H1 (cell line): Measurements from ENCODE around the gene PACSIN2. TPM values are rescaled to one million over a fixed set of nuclear protein-coding genes. Genes with fewer than 3 reads are reported as not detected.

ENCODE experiments used
- CTCF ChIA-PET: fragments of 300-600 bp; sonication (Branson Sonifier 250); formaldehyde crosslinking; loops from one replicate; lab custom pipeline; 2021; ENCODE audit not compliant: partially characterized antibody; lab: Charles Lee
- POLR2A ChIA-PET: fragments of 300-600 bp; sonication (Branson Sonifier 250); formaldehyde crosslinking; loops from one replicate; lab custom pipeline; 2021; ENCODE audit warnings: inconsistent platforms; ENCODE audit not compliant: partially characterized antibody; lab: Charles Lee
- DNase-seq, 2 experiments: peaks; one replicate each; pipeline versions ENCODE4 v3.0.0 to v3.0.0-alpha.2; 2010 to 2022; ENCODE audit warnings: low spot score in 2 of 2, low read depth in 1 of 2, mixed read lengths in 1 of 2
- FAIRE-seq: peaks from 2 replicates; lab custom pipeline; 2011; peaks lifted over from hg19 to GRCh38; lab: Jason Lieb, UNC
- H2AFZ ChIP-seq: 2 replicates; pipeline ENCODE4 v1.8.1; 2012; ENCODE audit warnings: low read length, inconsistent platforms
- H2AK5ac ChIP-seq: 2 replicates; pipeline ENCODE4 v1.6.1; 2013; ENCODE audit warnings: low read depth, low read length
- H2BK120ac ChIP-seq: replicated peaks from 2 replicates; pipeline ENCODE3; 2013; ENCODE audit warnings: low read depth, low read length, inconsistent platforms
- H2BK12ac ChIP-seq: 2 replicates; pipeline ENCODE4 v1.6.1; 2013; ENCODE audit warnings: low read depth, low read length
- H2BK15ac ChIP-seq: 2 replicates; pipeline ENCODE4 v1.6.1; 2013; ENCODE audit warnings: low read length
- H2BK20ac ChIP-seq: 2 replicates; pipeline ENCODE4 v1.6.1; 2013; ENCODE audit warnings: low read length
- H2BK5ac ChIP-seq: 2 replicates; pipeline ENCODE4 v1.6.1; 2013; ENCODE audit warnings: low read depth, low read length
- H3K14ac ChIP-seq: 2 replicates; pipeline ENCODE4 v1.6.1; 2013; ENCODE audit warnings: inconsistent platforms; ENCODE audit not compliant: insufficient read length
- H3K18ac ChIP-seq: 2 replicates; pipeline ENCODE4 v1.6.1; 2013; ENCODE audit warnings: low read length; ENCODE audit errors: extremely low read depth
- H3K23ac ChIP-seq: 2 replicates; pipeline ENCODE4 v1.6.1; 2013; ENCODE audit warnings: inconsistent platforms; ENCODE audit not compliant: insufficient read length
- H3K23me2 ChIP-seq: 2 replicates; pipeline ENCODE4 v1.6.1; 2013; ENCODE audit warnings: low read depth, low read length
- H3K27ac ChIP-seq: 2 replicates; pipeline ENCODE4 v1.6.1; 2011; ENCODE audit warnings: low read depth, low read length, inconsistent platforms
- H3K27me3 ChIP-seq, 4 experiments: replicated peaks in 1 of 4; 1 replicate in 1 of 4; 2 replicates in 3 of 4; pipeline versions ENCODE4 v1.6.1 to v1.8.1; 2011 to 2013; ENCODE audit warnings: low read length in 3 of 4, mild to moderate bottlenecking in 3 of 4, inconsistent platforms in 2 of 4, mixed read lengths in 2 of 4, moderate library complexity in 1 of 4; ENCODE audit not compliant: control insufficient read depth in 3 of 4, insufficient read depth in 3 of 4; ENCODE audit errors: extremely low read depth in 1 of 4
- H3K36me3 ChIP-seq, 4 experiments: 2 replicates each; pipeline versions ENCODE4 v1.6.1 to v1.8.1; 2011 to 2013; ENCODE audit warnings: mild to moderate bottlenecking in 4 of 4, low read length in 3 of 4, moderate library complexity in 2 of 4, control low read depth in 1 of 4, inconsistent platforms in 1 of 4; ENCODE audit not compliant: insufficient read depth in 4 of 4, control insufficient read depth in 2 of 4
- H3K4ac ChIP-seq: replicated peaks from 2 replicates; pipeline ENCODE3; 2013; ENCODE audit warnings: low read length, low read depth, mixed read lengths, inconsistent platforms; ENCODE audit not compliant: insufficient read length
- H3K4me1 ChIP-seq, 4 experiments: replicated peaks in 1 of 4; 1 replicate in 1 of 4; 2 replicates in 3 of 4; pipeline versions ENCODE4 v1.6.1 to v1.8.1; 2011 to 2013; ENCODE audit warnings: low read length in 3 of 4, inconsistent platforms in 2 of 4, mixed read lengths in 1 of 4; ENCODE audit not compliant: insufficient read depth in 4 of 4, control insufficient read depth in 3 of 4
- H3K4me2 ChIP-seq, 2 experiments: 2 replicates each; pipeline versions ENCODE4 v1.6.1 to v1.8.1; 2011 to 2013; ENCODE audit warnings: low read depth in 2 of 2, low read length in 2 of 2, control low read depth in 1 of 2, inconsistent platforms in 1 of 2, mild to moderate bottlenecking in 1 of 2; ENCODE audit not compliant: insufficient read depth in 1 of 2
- H3K4me3 ChIP-seq, 4 experiments: fragments of 200-600, 300-600 bp in 1 of 4; sonication (generic), shearing (Covaris generic), sonication (Bioruptor Twin) in 1 of 4; 2 replicates each; pipeline versions ENCODE4 v1.5.1 to v1.8.1; 2011 to 2016; ENCODE audit warnings: low read length in 4 of 4, low read depth in 3 of 4, control low read depth in 2 of 4, inconsistent platforms in 2 of 4, mild to moderate bottlenecking in 2 of 4, mixed read lengths in 1 of 4, moderate library complexity in 1 of 4; ENCODE audit not compliant: insufficient read depth in 2 of 4; ENCODE audit errors: extremely low read depth in 1 of 4
- H3K56ac ChIP-seq: replicated peaks from 2 replicates; pipeline ENCODE3; 2013; ENCODE audit warnings: low read depth, mild to moderate bottlenecking, mixed read lengths, low read length, inconsistent platforms; ENCODE audit not compliant: insufficient read length
- H3K79me1 ChIP-seq: 2 replicates; pipeline ENCODE4 v1.6.1; 2013; ENCODE audit warnings: low read depth, low read length, control low read depth
- H3K79me2 ChIP-seq, 2 experiments: 2 replicates each; pipeline versions ENCODE4 v1.6.1 to v1.8.1; 2012 to 2013; ENCODE audit warnings: low read length in 2 of 2, mild to moderate bottlenecking in 2 of 2, inconsistent platforms in 1 of 2; ENCODE audit not compliant: insufficient read depth in 2 of 2, control insufficient read depth in 1 of 2
- H3K9ac ChIP-seq, 4 experiments: replicated peaks in 1 of 4; 1 replicate in 1 of 4; 2 replicates in 3 of 4; pipeline versions ENCODE4 v1.6.1 to v1.8.1; 2011 to 2013; ENCODE audit warnings: low read depth in 3 of 4, low read length in 3 of 4, control low read depth in 2 of 4, mild to moderate bottlenecking in 2 of 4, moderate library complexity in 2 of 4, inconsistent platforms in 1 of 4; ENCODE audit errors: extremely low read depth in 1 of 4
- H3K9me3 ChIP-seq, 2 experiments: 2 replicates each; pipeline versions ENCODE4 v1.6.1 to v1.8.1; 2012 to 2013; ENCODE audit warnings: mild to moderate bottlenecking in 2 of 2, moderate library complexity in 2 of 2, control low read depth in 1 of 2, inconsistent platforms in 1 of 2, low read depth in 1 of 2, low read length in 1 of 2, mixed read lengths in 1 of 2; ENCODE audit not compliant: insufficient read depth in 2 of 2
- H4K20me1 ChIP-seq, 2 experiments: replicated peaks in 1 of 2; 2 replicates each; pipeline versions ENCODE3 to v1.8.1; 2011 to 2013; ENCODE audit warnings: inconsistent platforms in 2 of 2, low read length in 2 of 2, mild to moderate bottlenecking in 1 of 2; ENCODE audit not compliant: insufficient read depth in 2 of 2, control insufficient read depth in 1 of 2
- H4K5ac ChIP-seq: 2 replicates; pipeline ENCODE4 v1.6.1; 2013; ENCODE audit warnings: low read length, low read depth, mixed read lengths, inconsistent platforms; ENCODE audit not compliant: insufficient read length
- H4K8ac ChIP-seq: 2 replicates; pipeline ENCODE4 v1.8.0; 2013; ENCODE audit warnings: mild to moderate bottlenecking, moderate library complexity, low read length, inconsistent platforms; ENCODE audit not compliant: insufficient read depth; ENCODE audit errors: extremely low read depth
- H4K91ac ChIP-seq: replicated peaks from 2 replicates; pipeline ENCODE3; 2013; ENCODE audit warnings: low read length, mixed read lengths, inconsistent platforms; ENCODE audit not compliant: insufficient read length
- ASH2L ChIP-seq: fragments of 200-600, 300-600 bp; sonication (generic); IDR thresholded peaks from one replicate; pipeline ENCODE4 v1.7.1; 2017; ENCODE audit warnings: low read length
- CEBPB ChIP-seq: IDR thresholded peaks from 2 replicates; pipeline ENCODE4 v1.6.1; 2012; ENCODE audit warnings: low read depth, low read length
- CHD1 ChIP-seq: IDR thresholded peaks from 2 replicates; pipeline ENCODE4 v1.6.1; 2012; ENCODE audit warnings: low read depth, low read length, improper control_type of control experiment
- EZH2 ChIP-seq: fragments of 200-600 bp; sonication (generic); IDR thresholded peaks from 2 replicates; pipeline ENCODE4 v1.7.1; 2012; ENCODE audit warnings: low read depth, mild to moderate bottlenecking, moderate library complexity, low read length, inconsistent platforms; ENCODE audit not compliant: severe bottlenecking
- GTF2F1 ChIP-seq: IDR thresholded peaks from 2 replicates; pipeline ENCODE4 v1.6.1; 2012; ENCODE audit warnings: low read depth, low read length, improper control_type of control experiment, borderline replicate concordance
- JUN ChIP-seq: IDR thresholded peaks from 2 replicates; pipeline ENCODE4 v1.6.1; 2011; ENCODE audit warnings: low read depth, mild to moderate bottlenecking, improper control_type of control experiment, low read length
- JUND ChIP-seq: IDR thresholded peaks from 2 replicates; pipeline ENCODE4 v1.6.1; 2011; ENCODE audit warnings: mild to moderate bottlenecking, improper control_type of control experiment, low read length
- KDM1A ChIP-seq: fragments of 200-600, 300-600 bp; sonication (generic); IDR thresholded peaks from 2 replicates; pipeline ENCODE4 v1.7.1; 2016; ENCODE audit warnings: mild to moderate bottlenecking, low read length, borderline replicate concordance
- KDM4A ChIP-seq: IDR thresholded peaks from one replicate; pipeline ENCODE4 v1.7.1; 2012; ENCODE audit warnings: low read depth, mild to moderate bottlenecking, moderate library complexity, low read length, inconsistent platforms; ENCODE audit not compliant: severe bottlenecking
- SIRT6 ChIP-seq: IDR thresholded peaks from one replicate; pipeline ENCODE4 v1.7.1; 2012; ENCODE audit warnings: low read length, inconsistent platforms
- SIX5 ChIP-seq: IDR thresholded peaks from 2 replicates; pipeline ENCODE4 v1.6.1; 2011; ENCODE audit warnings: mild to moderate bottlenecking, low read depth, low read length
- TAF7 ChIP-seq: optimal IDR thresholded peaks from 2 replicates; pipeline ENCODE3; 2011; ENCODE audit warnings: low read depth, mild to moderate bottlenecking, inconsistent platforms, low read length, moderate library complexity, borderline replicate concordance
- ZNF274 ChIP-seq: IDR thresholded peaks from 2 replicates; pipeline ENCODE4 v1.7.0; 2012; ENCODE audit warnings: low read length, borderline replicate concordance; ENCODE audit errors: extremely low read depth
- WGBS, 2 experiments: shearing (Covaris generic) in 1 of 2; methylation state at CpG; one replicate each; pipeline versions ENCODE4 v1.1.6 to v1.1.7; 2013 to 2015; ENCODE audit warnings: low lambda C conversion rate in 2 of 2, mixed read lengths in 2 of 2, inconsistent platforms in 1 of 2, low coverage in 1 of 2, missing lambda C conversion rate in 1 of 2; ENCODE audit not compliant: insufficient replicate concordance in 2 of 2, insufficient coverage in 1 of 2, insufficient read length in 1 of 2; ENCODE audit errors: extremely low coverage in 1 of 2, missing lambda C conversion rate in 1 of 2; 5-methylcytosine and 5-hydroxymethylcytosine counted together
- polyA plus RNA-seq, 7 experiments: library from polyadenylated mRNA; depleted of rRNA in 3 of 7; stranded (reverse) in 5 of 7; unstranded in 2 of 7; fragments of >200 nt in 5 of 7; fragments of 200-250 nt in 2 of 7; gene quantifications; 1 replicate in 5 of 7; 2 replicates in 1 of 7; 4 replicates in 1 of 7; pipeline versions ENCODE4 v1.2.1 to v1.2.3, GENCODE V29; 2011 to 2013; ENCODE audit warnings: missing spikeins in 2 of 7, mixed read lengths in 2 of 7
- total RNA-seq: library from RNA; stranded (reverse); fragmentation: NEBNext Ultra II Directional; extraction: Animal tissue kit (Norgen Biotek cat#: 25700); gene quantifications from 2 replicates; pipeline ENCODE4 v1.2.1, GENCODE V29; 2021

Gene PACSIN2
- total and polyA plus RNA-seq, 2 of the 8 experiments (the other 6 are each of a cell fraction or from before 2014, with no cell fraction given): 44.8 to 64.2 TPM

- H2BK12ac ChIP-seq: no peak overlapping the region
- WGBS, 2 experiments: 81% methylated on average over 5 of the region's 5 CpGs; no CpG with 5 or more reads in 1 of the 2 experiments
- no peak overlapping the region for H4K91ac ChIP-seq
- H2AFZ ChIP-seq: no peak overlapping the region
- H2BK15ac ChIP-seq: no peak overlapping the region
- no peak overlapping the region for H3K14ac ChIP-seq
- H3K9me3 ChIP-seq: no peaks in the 10 kb centered on the region
- DNase-seq (no peak), FAIRE-seq (no peak)
- H3K27me3 ChIP-seq: no peaks in the 10 kb centered on the region
- no peak overlapping the region for H3K9ac ChIP-seq
- H3K4me1 ChIP-seq: peaks cover 3 to 27% (median 13%) of the 10 kb centered on the region in 4 experiments
- H3K79me2 ChIP-seq: peaks cover 28 to 99% of the 10 kb centered on the region in 2 experiments
- POLR2A ChIA-PET: interaction anchor here (0.6 to 8.8 kb wide), 5 partner anchors 7 to 393 kb away, joined by 3 to 94 read pairs (median 3); partner anchors contain the start of genes PACSIN2 and POLDIP3
- H4K8ac ChIP-seq: no peak overlapping the region
- H3K4me2 ChIP-seq: no peak overlapping the region
- H4K20me1 ChIP-seq: peaks cover 9 to 29% of the 10 kb centered on the region in 2 experiments
- H4K5ac ChIP-seq: no peak overlapping the region
- H3K36me3 ChIP-seq: no peaks in the 10 kb centered on the region
- CTCF ChIA-PET: interaction anchor here (0.6 to 1.7 kb wide), 10 partner anchors 9 to 139 kb away, joined by 3 to 8 read pairs (median 3); no protein-coding TSS in a partner anchor
- H2AK5ac ChIP-seq: no peak overlapping the region; the same call in 1 of the 2 replicates
- H2BK20ac ChIP-seq: no peak overlapping the region
- no peak overlapping the region for H3K18ac ChIP-seq
- peaks cover 19% of the 10 kb centered on the region for H3K79me1 ChIP-seq
- H3K23ac ChIP-seq: no peak overlapping the region
- no peak overlapping the region for H3K4ac ChIP-seq
- H2BK120ac ChIP-seq: no peak overlapping the region
- H3K27ac ChIP-seq: no peak overlapping the region; the same call in 1 of the 2 replicates
- TF ChIP-seq KDM1A: no peak
- TF ChIP-seq CEBPB: no peak
- no peak for TF ChIP-seq ZNF274
- no peak for TF ChIP-seq KDM4A
- TF ChIP-seq TAF7: no peak
- TF ChIP-seq CHD1: no peak
- no peak for TF ChIP-seq ASH2L
- TF ChIP-seq SIX5: no peak
- no peak for TF ChIP-seq SIRT6
- TF ChIP-seq GTF2F1: no peak
- TF ChIP-seq EZH2: no peak
- TF ChIP-seq JUN: no peak
- TF ChIP-seq JUND: no peak
- TF ChIP-seq, all 59 proteins: peak for 0
- H3K4me3 ChIP-seq: no peak overlapping the region
- H3K56ac ChIP-seq: no peak overlapping the region
- no peaks in the 10 kb centered on the region for H3K23me2 ChIP-seq
- H2BK5ac ChIP-seq: no peak overlapping the region
Observed at GRCh38 chr22:43007519-43008102, 7.3 kb downstream of the PACSIN2 start.
